ENCODE data around the gene SCPEP1. TPM values are rescaled to one million over a fixed set of nuclear protein-coding genes. Genes with fewer than 3 reads are reported as not detected.

SCPEP1 gene, protein sequence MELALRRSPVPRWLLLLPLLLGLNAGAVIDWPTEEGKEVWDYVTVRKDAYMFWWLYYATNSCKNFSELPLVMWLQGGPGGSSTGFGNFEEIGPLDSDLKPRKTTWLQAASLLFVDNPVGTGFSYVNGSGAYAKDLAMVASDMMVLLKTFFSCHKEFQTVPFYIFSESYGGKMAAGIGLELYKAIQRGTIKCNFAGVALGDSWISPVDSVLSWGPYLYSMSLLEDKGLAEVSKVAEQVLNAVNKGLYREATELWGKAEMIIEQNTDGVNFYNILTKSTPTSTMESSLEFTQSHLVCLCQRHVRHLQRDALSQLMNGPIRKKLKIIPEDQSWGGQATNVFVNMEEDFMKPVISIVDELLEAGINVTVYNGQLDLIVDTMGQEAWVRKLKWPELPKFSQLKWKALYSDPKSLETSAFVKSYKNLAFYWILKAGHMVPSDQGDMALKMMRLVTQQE
- total RNA-seq, result 18.4 and 28.3 TPM in 2 replicates

DNA sequence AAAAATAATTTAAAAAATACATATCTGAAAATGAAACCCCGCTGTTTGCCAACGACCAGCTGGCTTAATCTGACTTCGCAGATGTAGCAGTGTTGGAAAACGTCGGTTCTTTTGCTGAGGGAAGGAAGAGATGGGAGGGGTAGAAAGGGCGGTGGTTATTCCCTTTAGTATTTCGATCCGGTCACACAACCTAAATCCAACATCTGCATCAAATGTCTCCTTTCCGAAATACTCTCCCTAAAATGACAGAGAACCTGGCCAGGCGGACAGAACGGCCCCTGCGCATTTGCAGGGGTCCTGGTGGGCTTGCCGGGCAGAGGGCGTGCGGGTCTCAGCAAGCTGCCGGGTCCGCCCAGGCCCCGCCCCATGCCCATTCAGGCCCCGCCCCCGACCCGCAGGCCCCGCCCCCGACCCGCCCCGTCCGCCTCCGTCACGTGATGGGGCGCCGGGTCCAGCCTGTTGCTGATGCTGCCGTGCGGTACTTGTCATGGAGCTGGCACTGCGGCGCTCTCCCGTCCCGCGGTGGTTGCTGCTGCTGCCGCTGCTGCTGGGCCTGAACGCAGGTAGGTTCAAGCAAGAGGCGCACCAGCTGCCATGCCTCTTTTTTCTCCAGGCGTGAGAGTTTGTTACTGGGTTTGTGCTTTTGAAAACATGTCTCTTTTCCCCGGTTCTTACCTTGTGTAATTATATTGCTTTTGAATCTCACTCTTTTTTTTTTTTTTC lies at the start of gene SCPEP1:
TSS of gene SCPEP1 (plus strand) at position 459 of the 723 bp plus-strand sequence. CDS start at position 488, 29 bp downstream.

DNA sequence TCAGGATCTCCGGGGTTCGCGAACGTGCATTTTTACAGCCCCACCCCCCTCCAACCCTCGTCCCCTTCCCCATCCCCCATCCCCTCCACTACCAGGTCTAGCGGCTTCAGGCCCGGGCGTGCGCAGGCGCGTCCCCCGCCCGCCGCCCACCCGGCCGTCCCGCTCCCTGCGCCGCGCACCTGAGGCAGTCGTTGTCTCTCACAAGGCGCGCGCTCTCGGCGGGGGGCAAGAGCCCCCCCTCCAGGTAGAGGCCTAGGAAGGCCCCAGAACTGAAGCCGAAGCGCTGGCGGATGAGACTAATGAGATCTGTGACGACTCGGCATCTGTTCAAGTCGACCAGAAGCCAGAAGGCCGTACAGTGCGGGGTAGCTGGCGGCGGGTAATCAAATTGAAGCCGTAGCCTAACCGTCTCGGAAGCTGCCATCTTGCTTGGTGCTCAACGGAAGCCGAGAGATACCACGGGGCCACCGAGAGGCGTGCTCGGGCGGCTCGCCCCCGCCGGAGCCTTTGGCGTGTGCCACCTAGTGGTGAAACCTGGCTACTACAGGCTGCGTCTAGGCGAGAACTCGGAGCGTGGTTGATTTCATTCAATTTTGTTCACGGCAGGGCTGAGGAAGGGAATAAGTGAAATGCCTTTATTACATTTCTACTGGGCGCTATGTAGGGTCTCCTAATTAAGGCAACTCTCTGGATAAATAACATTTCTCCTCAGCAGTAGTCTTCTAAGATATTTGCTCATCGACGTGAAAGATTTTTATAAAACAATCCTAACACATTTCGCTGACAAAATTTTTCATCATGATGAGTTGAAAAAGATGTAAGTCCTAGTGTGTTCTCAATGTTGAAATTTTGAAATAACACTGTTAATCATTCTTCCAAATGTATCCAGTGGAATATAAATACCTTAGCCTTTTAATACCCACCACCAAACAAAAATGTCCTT lies 17.1 kb upstream of the SCPEP1 start, which contains the start of gene COIL:
TSS of gene COIL (minus strand) at position 455 of the 943 bp plus-strand sequence. CDS start at position 424, 31 bp downstream.

Other genes starting within 250 kb of the SCPEP1 start
- gene C17orf67, start 144.2 kb upstream of the SCPEP1 start, total RNA-seq, result 0.76 and 1.1 TPM in 2 replicates
- 2.4 and 2.7 TPM in 2 replicates for gene DGKE, start 144.0 kb upstream of the SCPEP1 start, total RNA-seq
- gene TRIM25, start 64.1 kb upstream of the SCPEP1 start, total RNA-seq, result 26.9 and 35.9 TPM in 2 replicates
- 6.7 and 8.3 TPM in 2 replicates for gene COIL, start 17.1 kb upstream of the SCPEP1 start, total RNA-seq
- gene AKAP1, start 107.1 kb downstream of the SCPEP1 start, total RNA-seq, result 24.4 and 24.5 TPM in 2 replicates

All from mesangial cell (primary cell).